ENCODE results near the gene BIRC7. TPM values are rescaled to one million over a fixed set of nuclear protein-coding genes. Genes with fewer than 3 reads are reported as not detected.

BIRC7 gene
- total and polyA plus RNA-seq, 2 donors (not counting 3 experiments of a cell fraction or from before 2014, with no cell fraction given): not detected

DNA sequence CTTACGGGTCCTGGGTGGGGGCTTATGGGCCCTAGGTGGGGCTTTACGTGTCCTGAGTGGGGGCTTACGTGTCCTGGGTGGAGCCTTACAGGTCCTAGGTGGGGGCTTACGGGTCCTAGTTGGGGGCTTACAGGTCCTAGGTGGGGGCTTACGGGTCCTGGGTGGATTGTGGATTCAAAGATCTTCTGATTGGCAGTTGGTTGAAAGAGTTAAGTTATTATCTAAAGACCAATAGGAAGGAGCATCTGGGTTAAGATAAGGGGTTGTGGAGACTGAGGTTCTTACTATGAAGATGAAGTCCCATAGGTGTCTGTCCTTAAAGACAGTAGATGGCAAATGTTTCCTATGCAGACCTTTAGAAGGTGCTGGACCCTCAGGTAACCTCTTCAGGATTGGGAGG, 8.4 kb upstream of the BIRC7 start:
- intact Hi-C loops (cut with micrococcal nuclease): no loop called here
- Histone ChIP-seq H3K9me3 (replicated peaks; ENCODE audit: control insufficient read depth, insufficient read depth, low read length) (no peaks in the 10 kb centered on the region), H3K27ac (ENCODE audit: insufficient read depth, low read depth, low read length) (no peak overlapping the region), H3K9me1 (replicated peaks; ENCODE audit: control insufficient read depth, extremely low read depth, insufficient read depth, low read length) (no peaks in the 10 kb centered on the region), H4K20me1 (replicated peaks; ENCODE audit: control insufficient read depth, extremely low read depth, insufficient read depth, low read length) (no peaks in the 10 kb centered on the region), H3K4me1 (ENCODE audit: control insufficient read depth, extremely low read depth, insufficient read depth, low read length) (no peaks in the 10 kb centered on the region), H3K27me3 (ENCODE audit: control insufficient read depth in 2 of 2, insufficient read depth in 2 of 2, low read length in 2 of 2) (peaks cover 0 to 10% of the 10 kb centered on the region in 2 experiments), H3K9ac (replicated peaks; ENCODE audit: extremely low read depth, insufficient read depth, low read length) (no peak overlapping the region), H3K4me2 (ENCODE audit: insufficient read depth, low read length) (no peak overlapping the region), H3K79me2 (ENCODE audit: control insufficient read depth, insufficient read depth, low read length) (no peaks in the 10 kb centered on the region), H3K4me3 (replicated peaks in 1 of 3; ENCODE audit: insufficient read depth in 1 of 3, low read depth in 1 of 3, low read length in 3 of 3) (no peak overlapping the region), H2AFZ (ENCODE audit: low read depth, low read length) (no peak overlapping the region), H3K36me3 (ENCODE audit: control insufficient read depth in 2 of 2, extremely low read depth in 1 of 2, insufficient read depth in 2 of 2, low read length in 2 of 2) (no peaks in the 10 kb centered on the region)
- BruUV-seq (replicated peaks): no TSS peak
- POLR2A ChIA-PET: no interaction called here
- dilution Hi-C loops (cut with MboI; ENCODE audit: extremely low pct_ligation_motif_present, low sequenced_read_pairs): no loop called here
- DNase-seq (ENCODE audit: low read depth, low spot score) (no peak), FAIRE-seq (no peak)
- CTCF ChIA-PET: no interaction called here
- no peak for TF ChIP-seq POLR2AphosphoS5 (IDR thresholded peaks at IDR 0.05; ENCODE audit: insufficient read depth, low read depth, low read length)
- TF ChIP-seq JUN (IDR thresholded peaks at IDR 0.05; ENCODE audit: borderline replicate concordance, insufficient read depth, insufficient read length, low read depth): no peak
- TF ChIP-seq CTCF (IDR thresholded peaks at IDR 0.05; ENCODE audit: extremely low read depth in 1 of 2, insufficient read depth in 1 of 2, low read depth in 1 of 2, low read length in 2 of 2): no peak
- TF ChIP-seq GATA2 (IDR thresholded peaks at IDR 0.05; ENCODE audit: insufficient read depth, insufficient read length, low read depth, low read length): no peak
- no peak for TF ChIP-seq MYC (IDR thresholded peaks at IDR 0.05; ENCODE audit: low read depth, low read length)
- TF ChIP-seq MAX (IDR thresholded peaks at IDR 0.05; ENCODE audit: insufficient read depth, insufficient read length): no peak
- no peak for TF ChIP-seq POLR2A (IDR thresholded peaks at IDR 0.05; ENCODE audit: low read depth, low read length)
- no peak for TF ChIP-seq FOS (IDR thresholded peaks at IDR 0.05; ENCODE audit: borderline replicate concordance, insufficient read depth, low read length)

All from endothelial cell of umbilical vein (primary cell).